Measurements from ENCODE around the gene GABRQ.

The GABRQ gene

GRCh38 chrX:152637649-152638442 lies at the start of gene GABRQ:
GABRQ (plus strand) TSS chrX:152637895; CDS start chrX:152638203, 308 bp downstream.
- DNase-seq: no peak

GRCh38 chrX:152588206-152588605 lies 49.5 kb upstream of the GABRQ start:
- DNase-seq: no peak

DNA sequence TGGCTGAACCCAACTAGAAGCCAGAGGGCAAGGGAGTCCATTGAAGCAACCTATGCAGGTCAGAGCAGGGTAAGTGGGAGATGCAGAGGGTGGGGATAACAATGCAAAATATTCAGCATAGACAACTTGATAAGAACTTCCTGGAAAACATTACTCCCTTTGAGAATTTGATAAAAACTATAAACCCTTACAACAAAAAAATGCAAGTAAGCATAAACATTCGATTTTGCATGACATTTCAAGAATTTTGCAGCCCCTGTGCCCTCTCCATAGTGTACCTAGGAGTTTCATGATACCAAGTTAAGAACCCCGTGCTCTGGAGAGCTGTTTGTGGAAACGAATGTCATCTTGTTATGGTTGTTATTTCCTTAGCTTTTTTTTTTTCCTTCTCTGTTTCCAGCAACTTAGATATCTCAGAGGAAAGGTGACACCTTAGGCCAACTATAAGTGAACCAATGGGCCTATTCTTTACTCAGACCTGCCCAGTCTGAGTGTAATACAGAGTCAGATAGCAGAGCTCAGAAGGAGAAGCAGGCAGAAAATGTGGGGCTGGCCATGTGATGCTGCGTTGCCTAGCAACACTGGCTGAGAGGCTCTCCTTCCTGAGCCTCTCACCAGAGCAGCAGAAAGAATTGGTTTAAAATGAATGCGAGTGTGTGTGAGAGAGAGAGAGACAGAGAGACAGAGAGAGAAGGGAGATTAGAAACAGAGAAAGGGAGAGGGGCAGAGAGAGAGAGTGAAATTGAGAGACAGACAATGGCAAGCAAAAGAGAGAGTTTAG lies 36.7 kb upstream of the GABRQ start:
- no peak for DNase-seq

- no peak for DNase-seq
Observed at GRCh38 chrX:152601848-152602616, 35.7 kb upstream of the GABRQ start.

DNA sequence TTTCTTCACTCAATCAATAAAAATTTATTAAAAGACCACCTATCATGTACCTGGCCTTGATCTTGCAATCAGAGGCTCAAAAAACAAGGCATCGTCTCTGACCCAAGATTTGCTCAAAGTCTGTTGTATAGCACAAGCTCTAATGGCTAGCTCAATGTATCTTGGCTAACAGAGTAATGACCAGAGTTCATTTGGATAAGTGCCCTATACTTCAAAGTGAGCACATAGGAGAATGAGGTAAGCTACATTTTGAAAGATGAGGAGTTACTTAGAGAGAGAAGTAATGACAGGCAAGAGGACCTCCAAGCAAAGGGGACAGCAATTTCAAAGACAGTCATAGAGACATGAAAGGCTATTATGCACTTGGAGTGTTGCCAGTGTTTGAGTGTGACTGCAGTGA lies 22.9 kb upstream of the GABRQ start:
- DNase-seq: no peak

- no peak for DNase-seq
Observed at GRCh38 chrX:152619897-152620296, 17.8 kb upstream of the GABRQ start.

DNA sequence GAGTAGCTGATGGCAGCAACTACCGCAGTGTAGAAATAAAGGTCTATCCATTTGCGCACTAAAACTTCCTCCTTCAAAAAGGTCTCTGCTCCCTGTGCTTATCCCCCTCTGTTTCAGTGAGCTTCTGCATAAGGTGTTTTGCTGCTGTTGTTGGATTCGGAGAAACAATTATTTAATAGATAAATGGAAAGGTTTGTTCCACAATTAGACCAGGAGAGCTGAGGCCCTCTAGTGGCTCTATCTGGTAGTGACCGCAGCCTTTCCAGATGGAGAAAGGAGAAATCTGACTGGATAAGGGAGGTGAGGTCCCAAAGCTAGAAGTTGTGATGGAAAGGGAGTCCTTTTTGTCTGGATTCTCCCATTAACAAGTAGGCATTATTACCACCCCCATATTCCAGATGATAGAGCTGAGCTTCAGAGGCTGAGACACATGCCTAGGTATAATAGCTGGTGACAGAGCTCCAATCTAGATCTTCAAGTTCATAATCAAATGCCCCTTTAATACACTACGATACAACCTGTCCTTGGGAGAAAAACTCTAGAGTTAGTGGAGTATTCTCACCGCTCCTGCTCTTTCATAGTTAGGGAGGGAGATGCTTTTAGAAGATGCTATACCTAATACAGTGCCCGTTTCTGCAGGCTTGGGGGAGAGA lies 5.1 kb upstream of the GABRQ start:
- DNase-seq: peak; percentile 30

- no peak for DNase-seq
Observed at GRCh38 chrX:152635941-152636340, 1.8 kb upstream of the GABRQ start.

DNA sequence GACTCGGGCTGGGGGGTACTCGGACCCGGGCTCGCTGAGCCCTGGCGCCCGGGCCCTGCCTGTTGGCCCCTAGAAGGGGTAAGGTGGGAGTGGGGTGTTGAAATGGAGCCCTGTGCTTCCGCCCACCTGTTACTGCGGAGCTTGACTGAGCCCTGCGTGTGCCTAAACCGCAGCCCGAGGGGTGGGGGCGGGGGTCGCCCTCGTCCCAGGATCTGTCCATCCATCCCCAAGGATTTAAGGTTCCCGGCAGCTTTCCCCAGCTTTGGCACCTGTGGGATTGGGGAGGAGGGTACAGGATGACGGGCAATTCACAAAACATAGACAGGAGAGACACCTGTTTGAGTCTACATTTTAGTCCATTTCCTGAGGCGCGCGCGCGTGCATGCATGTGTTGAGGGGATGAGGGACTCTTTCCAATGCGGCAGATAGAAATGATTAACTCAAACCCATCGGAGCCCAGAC lies 779 bp downstream of the GABRQ start:
- DNase-seq: no peak

- DNase-seq: no peak
Observed at GRCh38 chrX:152639426-152639825, 1.7 kb downstream of the GABRQ start.

- DNase-seq: no peak
Observed at GRCh38 chrX:152640034-152640818, 2.5 kb downstream of the GABRQ start.

DNA sequence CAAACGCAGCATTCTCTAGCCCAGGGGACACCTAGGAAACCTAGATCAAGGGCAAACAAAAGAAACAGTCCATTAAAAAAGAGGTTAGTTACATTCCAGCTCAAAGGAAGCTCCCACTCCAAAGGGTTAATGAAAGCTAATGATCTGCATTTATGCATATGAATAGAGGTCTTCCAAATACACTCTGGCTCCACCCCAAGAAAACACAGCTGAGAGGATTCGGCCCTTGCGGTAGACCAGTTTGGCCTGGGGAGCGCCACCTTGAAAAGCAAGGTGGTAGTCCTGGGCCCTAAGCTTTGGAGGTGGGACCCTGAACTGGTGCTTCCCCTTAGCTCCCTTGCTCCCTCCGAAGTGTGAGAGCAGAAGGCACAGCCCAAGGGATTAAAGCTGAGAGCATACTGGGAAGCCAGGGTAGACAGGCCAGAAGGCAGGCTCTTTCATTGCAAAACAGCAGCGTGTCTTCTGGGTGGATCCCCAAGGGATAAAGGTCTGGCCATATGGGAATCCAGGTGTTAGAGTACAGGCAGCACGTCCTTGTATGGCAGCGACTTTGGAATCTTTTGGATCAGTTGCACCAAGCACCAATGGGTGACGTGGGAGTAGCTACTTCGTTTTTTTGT lies 3.7 kb downstream of the GABRQ start:
- no peak for DNase-seq

DNA sequence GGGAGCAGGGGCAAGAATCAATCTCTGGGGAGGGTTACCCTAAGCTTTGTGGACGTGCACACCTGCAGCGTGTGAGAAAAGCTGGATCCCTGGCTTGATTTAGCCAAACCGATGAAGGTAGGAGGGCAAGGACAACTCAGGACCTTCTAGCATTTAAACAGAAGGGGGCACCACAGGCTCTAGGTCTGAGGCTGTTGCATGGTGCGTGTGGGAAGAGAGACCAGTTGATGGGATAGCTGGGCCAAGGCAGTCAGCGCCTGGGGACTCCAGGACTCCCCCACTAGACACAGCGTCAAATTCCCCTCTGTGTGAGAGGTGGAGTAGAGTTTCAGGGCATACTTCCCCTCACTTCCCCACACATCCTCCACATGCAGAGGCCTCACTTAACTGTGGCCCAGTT lies 4.3 kb downstream of the GABRQ start:
- DNase-seq: no peak

- no peak for DNase-seq
Observed at GRCh38 chrX:152642931-152643564, 5.4 kb downstream of the GABRQ start.

DNA sequence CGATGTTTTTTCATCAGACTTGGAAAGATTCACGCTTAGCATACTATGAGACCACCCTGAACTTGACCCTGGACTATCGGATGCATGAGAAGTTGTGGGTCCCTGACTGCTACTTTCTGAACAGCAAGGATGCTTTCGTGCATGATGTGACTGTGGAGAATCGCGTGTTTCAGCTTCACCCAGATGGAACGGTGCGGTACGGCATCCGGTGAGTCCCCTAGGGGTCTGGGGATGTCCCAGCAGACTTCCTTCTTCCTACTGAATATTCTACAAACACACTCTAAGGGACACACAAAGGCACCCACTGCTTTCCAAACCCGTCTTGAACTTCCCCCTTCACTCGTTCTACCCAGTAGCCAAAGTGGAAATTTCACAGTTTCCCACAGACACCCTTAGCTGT lies 9.3 kb downstream of the GABRQ start:
- no peak for DNase-seq

DNA sequence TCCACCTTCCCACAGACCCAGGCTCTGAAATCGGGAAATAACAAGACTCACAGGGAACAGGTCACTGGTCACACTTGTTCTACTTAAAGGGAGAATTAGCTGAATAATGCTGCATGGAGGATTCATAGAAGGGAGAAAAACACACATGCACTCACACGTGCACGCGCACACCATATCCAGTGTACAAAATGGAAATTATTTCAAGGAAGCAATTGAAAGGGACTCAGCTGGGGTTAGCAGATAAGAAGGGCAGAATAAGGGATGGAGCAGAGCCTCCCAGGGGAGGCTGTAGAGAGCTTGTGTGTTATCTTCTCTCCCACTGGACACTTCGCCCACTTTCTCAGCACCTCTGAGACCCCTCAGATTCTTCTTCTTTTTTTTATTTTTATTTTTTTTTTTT lies 10.3 kb downstream of the GABRQ start:
- DNase-seq: no peak

GRCh38 chrX:152652060-152652459 lies 14.4 kb downstream of the GABRQ start:
- DNase-seq: no peak

DNA sequence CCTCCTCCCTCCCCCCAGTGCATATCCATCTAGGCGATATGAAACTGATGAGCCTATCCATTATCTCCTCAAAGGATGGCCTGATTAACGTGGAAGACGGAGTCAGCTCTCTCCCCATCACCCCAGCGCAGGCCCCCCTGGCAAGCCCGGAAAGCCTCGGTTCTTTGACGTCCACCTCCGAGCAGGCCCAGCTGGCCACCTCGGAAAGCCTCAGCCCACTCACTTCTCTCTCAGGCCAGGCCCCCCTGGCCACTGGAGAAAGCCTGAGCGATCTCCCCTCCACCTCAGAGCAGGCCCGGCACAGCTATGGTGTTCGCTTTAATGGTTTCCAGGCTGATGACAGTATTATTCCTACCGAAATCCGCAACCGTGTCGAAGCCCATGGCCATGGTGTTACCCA lies 14.8 kb downstream of the GABRQ start:
- DNase-seq: no peak

GRCh38 chrX:152656087-152656486 lies 18.4 kb downstream of the GABRQ start:
- no peak for DNase-seq

DNA sequence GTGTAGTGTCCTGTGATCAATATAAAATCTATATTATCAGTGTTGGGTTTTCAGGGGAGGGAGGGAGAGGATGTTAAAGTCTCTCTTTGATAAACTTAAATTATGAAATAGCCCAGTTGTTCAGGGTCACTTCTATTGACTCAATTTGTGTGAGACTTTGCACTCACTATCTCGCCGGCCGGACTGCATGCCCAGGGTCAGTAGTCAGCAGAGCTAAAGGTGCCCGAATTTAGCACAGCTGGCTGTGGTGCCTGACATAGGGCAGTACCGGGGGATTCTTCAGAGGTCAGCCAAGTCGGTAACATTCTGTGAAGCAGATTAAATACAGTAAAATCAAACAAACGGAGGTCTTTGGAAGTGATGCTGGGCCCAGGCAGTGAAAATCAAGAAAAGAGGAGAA lies 19.2 kb downstream of the GABRQ start:
- no peak for DNase-seq

DNA sequence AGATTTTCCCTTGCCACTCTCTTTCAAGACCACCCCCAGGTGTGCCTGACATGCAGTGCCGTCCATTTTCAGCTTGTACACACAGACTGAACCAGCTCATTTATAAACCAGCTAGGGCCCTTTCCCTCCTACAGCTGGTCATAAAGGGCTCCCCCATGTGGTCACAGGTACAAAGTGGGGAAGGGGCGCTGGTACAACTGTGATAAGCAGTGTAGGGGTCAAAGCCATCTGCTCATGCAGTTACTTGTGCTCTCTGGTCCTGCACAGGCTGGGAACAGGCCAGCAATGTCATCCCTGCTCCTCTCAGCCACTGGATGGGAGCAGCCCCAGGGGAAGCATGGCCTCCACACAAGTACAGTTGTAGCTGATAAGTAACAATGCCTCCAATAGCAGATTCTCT lies 20.6 kb downstream of the GABRQ start:
- DNase-seq: no peak

Data from activated CD8-positive, alpha-beta memory T cell treated with anti-CD3 and anti-CD28 coated beads, Interleukin-2, amount 50 U/mL, for 4 hours (primary cell).